ENCODE data around the gene PAX4.

The PAX4 gene

GRCh38 chr7:127629268-127629854 lies 11.4 kb upstream of the PAX4 start:
- peak; percentile 19 to 27 for DNase-seq

- no peak for DNase-seq
Measured at GRCh38 chr7:127628445-127628844, 10.5 kb upstream of the PAX4 start.

- DNase-seq: no peak
Measured at GRCh38 chr7:127625331-127625730, 7.4 kb upstream of the PAX4 start.

- DNase-seq: no peak
Measured at GRCh38 chr7:127620406-127621233, 2.7 kb upstream of the PAX4 start.

- DNase-seq: no peak
Measured at GRCh38 chr7:127619681-127620405, 1.9 kb upstream of the PAX4 start.

- DNase-seq: no peak
Measured at GRCh38 chr7:127618775-127619174, 833 bp upstream of the PAX4 start.

- DNase-seq: no peak
Measured at GRCh38 chr7:127616724-127617123, 1.2 kb downstream of the PAX4 start.

GRCh38 chr7:127612263-127612662 lies 5.7 kb downstream of the PAX4 start:
- no peak for DNase-seq

GRCh38 chr7:127609297-127609696 lies 8.6 kb downstream of the PAX4 start:
- no peak for DNase-seq

GRCh38 chr7:127608446-127608845 lies 9.5 kb downstream of the PAX4 start:
- DNase-seq: no peak

GRCh38 chr7:127600885-127601284 lies 17.1 kb downstream of the PAX4 start:
- no peak for DNase-seq

- DNase-seq: no peak
Measured at GRCh38 chr7:127598318-127598717, 19.6 kb downstream of the PAX4 start.

- no peak for DNase-seq
Measured at GRCh38 chr7:127595737-127596136, 22.2 kb downstream of the PAX4 start.

GRCh38 chr7:127594490-127594889 lies 23.5 kb downstream of the PAX4 start:
- peak in 1 of 2 donors; percentile 21 for DNase-seq

- DNase-seq: no peak
Measured at GRCh38 chr7:127592550-127592949, 25.4 kb downstream of the PAX4 start.

GRCh38 chr7:127591591-127591990 lies 26.4 kb downstream of the PAX4 start:
- no peak for DNase-seq

GRCh38 chr7:127591189-127591588 lies 26.8 kb downstream of the PAX4 start:
- DNase-seq: no peak

- DNase-seq: no peak
Measured at GRCh38 chr7:127589896-127590295, 28.0 kb downstream of the PAX4 start.

- DNase-seq: peak in 1 of 2 donors; percentile 29
Measured at GRCh38 chr7:127588697-127589482, 29.1 kb downstream of the PAX4 start.

- peak; percentile 90 to 91 for DNase-seq
Measured at GRCh38 chr7:127588019-127588696, 29.8 kb downstream of the PAX4 start, which contains the start of gene ARF5. ARF5 (plus strand) TSS chr7:127588411; CDS start chr7:127588499, 88 bp downstream.

- no peak for DNase-seq
Measured at GRCh38 chr7:127587663-127588018, 30.3 kb downstream of the PAX4 start.

GRCh38 chr7:127586346-127586745 lies 31.6 kb downstream of the PAX4 start:
- no peak for DNase-seq
